Prostate gland (tissue), 2 donors: ENCODE measurements around the gene LCN1. TPM values are rescaled to one million over a fixed set of nuclear protein-coding genes. Genes with fewer than 3 reads are reported as not detected.

Experiments used
- DNase-seq: peaks from one replicate; pipeline ENCODE4 v3.0.0-alpha.2; 2019; ENCODE audit warnings: low spot score
- H3K27ac ChIP-seq, 2 donors: fragments of 200-600 bp; sonication (generic); 2 replicates each; pipeline ENCODE4 v1.5.1; 2017 to 2019
- H3K27me3 ChIP-seq: fragments of 200-600 bp; sonication (generic); replicated peaks from 2 replicates; pipeline ENCODE4 v1.5.1; 2019; ENCODE audit not compliant: insufficient read depth
- H3K36me3 ChIP-seq, 2 donors: fragments of 200-600 bp; sonication (generic); 1 replicate in 1 of 2; 2 replicates in 1 of 2; pipeline versions ENCODE4 v1.5.1 to v1.8.1; 2017 to 2019
- H3K4me1 ChIP-seq: fragments of 200-600 bp; sonication (generic); replicated peaks from 2 replicates; pipeline ENCODE4 v1.5.1; 2019
- H3K4me3 ChIP-seq, 2 donors: fragments of 200-600 bp; sonication (generic); 2 replicates each; pipeline ENCODE4 v1.5.1; 2017 to 2019
- H3K9me3 ChIP-seq: fragments of 200-600 bp; sonication (generic); 2 replicates; pipeline ENCODE4 v1.5.1; 2017
- POLR2A ChIP-seq: fragments of 450-650 bp; IDR thresholded peaks from one replicate; pipeline ENCODE4 v1.6.1; 2016; ENCODE audit warnings: antibody characterized with exemption, mild to moderate bottlenecking
- POLR2AphosphoS5 ChIP-seq: sonication (generic); formaldehyde crosslinking; IDR thresholded peaks from one replicate; pipeline ENCODE4 v1.6.1; 2017; ENCODE audit warnings: antibody characterized with exemption
- WGBS: methylation state at CpG from one replicate; pipeline ENCODE4 v1.1.5; 2018; 5-methylcytosine and 5-hydroxymethylcytosine counted together
- intact Hi-C: fragments of 100-400 bp; cut with DNase I; formaldehyde crosslinking; loops from one replicate; pipeline ENCODE4 v1.14.2; 2022
- total RNA-seq, 2 donors: library from RNA; depleted of rRNA; stranded (reverse); fragments of >200 nt; gene quantifications; one replicate each; pipeline ENCODE4 v1.1.0, GENCODE V29; 2016
- TF ChIP-seq, protein P1 (sequence below), 4 experiments: fragments of 200-600 bp in 2 of 4; fragments of 450-650 bp in 2 of 4; sonication (generic) in 2 of 4; IDR thresholded peaks; 1 replicate in 3 of 4; 2 replicates in 1 of 4; pipeline ENCODE4 v1.5.1; 2016 to 2019; ENCODE audit warnings: antibody characterized with exemption in 4 of 4, mild to moderate bottlenecking in 2 of 4, moderate library complexity in 2 of 4

Gene LCN1
- total RNA-seq, 2 donors from 2014 or later: not detected

DNA sequence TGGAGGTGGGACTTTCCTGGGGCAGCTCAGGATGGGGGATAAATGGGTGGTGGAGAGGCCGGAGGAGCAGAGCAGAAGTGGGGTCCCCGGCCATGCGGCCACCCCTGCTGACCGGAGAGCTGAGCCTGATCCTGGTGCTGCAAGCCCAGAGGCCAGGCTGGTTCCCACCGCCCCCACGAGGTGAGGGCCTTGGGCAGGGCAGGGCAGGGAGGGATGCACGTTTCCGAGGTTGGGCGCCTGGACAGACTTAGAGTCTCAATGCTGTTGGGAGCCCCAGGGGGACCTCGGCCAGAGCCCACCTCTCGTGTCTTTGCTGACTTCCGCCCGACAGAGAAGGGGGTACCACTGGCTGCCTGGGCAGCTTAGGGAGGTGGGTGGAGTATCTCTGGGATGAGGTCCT, 30.2 kb downstream of the LCN1 start:
- no peak overlapping the region for H3K4me3 ChIP-seq
- 89% methylated on average over 13 of the region's 13 CpGs for WGBS
- H3K27ac ChIP-seq: no peak overlapping the region
- no peaks in the 10 kb centered on the region for H3K27me3 ChIP-seq
- H3K4me1 ChIP-seq: no peaks in the 10 kb centered on the region
- H3K36me3 ChIP-seq: no peaks in the 10 kb centered on the region
- no peaks in the 10 kb centered on the region for H3K9me3 ChIP-seq
- TF ChIP-seq, protein P1, sequence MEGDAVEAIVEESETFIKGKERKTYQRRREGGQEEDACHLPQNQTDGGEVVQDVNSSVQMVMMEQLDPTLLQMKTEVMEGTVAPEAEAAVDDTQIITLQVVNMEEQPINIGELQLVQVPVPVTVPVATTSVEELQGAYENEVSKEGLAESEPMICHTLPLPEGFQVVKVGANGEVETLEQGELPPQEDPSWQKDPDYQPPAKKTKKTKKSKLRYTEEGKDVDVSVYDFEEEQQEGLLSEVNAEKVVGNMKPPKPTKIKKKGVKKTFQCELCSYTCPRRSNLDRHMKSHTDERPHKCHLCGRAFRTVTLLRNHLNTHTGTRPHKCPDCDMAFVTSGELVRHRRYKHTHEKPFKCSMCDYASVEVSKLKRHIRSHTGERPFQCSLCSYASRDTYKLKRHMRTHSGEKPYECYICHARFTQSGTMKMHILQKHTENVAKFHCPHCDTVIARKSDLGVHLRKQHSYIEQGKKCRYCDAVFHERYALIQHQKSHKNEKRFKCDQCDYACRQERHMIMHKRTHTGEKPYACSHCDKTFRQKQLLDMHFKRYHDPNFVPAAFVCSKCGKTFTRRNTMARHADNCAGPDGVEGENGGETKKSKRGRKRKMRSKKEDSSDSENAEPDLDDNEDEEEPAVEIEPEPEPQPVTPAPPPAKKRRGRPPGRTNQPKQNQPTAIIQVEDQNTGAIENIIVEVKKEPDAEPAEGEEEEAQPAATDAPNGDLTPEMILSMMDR (IDR thresholded peaks at IDR 0.05): no peak
- TF ChIP-seq POLR2A (no peak), POLR2AphosphoS5 (no peak)
- no peak for DNase-seq
- intact Hi-C loops: no loop called here

DNA sequence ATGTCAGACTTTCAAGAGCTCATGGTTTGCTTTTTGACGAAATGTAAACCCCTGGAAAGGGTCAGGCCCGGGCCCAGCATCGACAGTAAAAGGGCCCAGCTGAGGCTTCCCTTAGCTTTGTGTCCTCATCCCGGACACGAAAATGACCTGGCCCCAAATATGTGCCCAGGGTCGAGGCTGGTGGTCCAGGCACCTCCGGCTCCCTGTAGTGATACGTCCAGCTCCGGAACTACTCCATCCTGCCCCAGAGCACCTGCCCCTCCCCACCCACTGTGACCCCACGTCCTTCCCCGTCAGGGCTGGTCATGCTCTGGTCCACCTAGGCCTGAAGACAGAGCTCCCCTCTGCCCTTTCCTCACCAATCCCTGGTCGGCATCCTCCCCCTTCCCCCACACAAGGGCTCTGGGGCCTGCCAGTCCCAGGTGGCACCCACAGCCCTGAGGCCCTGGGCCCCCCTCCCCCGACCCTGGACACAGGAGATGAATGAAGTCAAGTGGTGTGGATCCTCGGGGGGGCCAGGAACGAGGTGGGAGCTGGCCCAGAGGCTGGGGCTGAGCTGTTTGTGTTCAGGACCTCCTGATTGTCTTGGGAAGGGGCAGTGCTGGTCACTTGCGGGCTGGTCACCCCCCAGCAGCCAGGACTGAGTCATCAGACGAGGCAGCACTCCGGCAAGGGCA, 30.9 kb downstream of the LCN1 start:
- Histone ChIP-seq H3K27me3 (no peaks in the 10 kb centered on the region), H3K4me3 (no peak overlapping the region), H3K27ac (no peak overlapping the region), H3K36me3 (no peaks in the 10 kb centered on the region), H3K4me1 (no peaks in the 10 kb centered on the region), H3K9me3 (no peaks in the 10 kb centered on the region)
- intact Hi-C loops: no loop called here
- WGBS: 79% methylated on average over 16 of the region's 18 CpGs
- TF ChIP-seq POLR2AphosphoS5 (no peak), POLR2A (no peak)
- TF ChIP-seq, protein P1 (IDR thresholded peaks at IDR 0.05): no peak
- no peak for DNase-seq

DNA sequence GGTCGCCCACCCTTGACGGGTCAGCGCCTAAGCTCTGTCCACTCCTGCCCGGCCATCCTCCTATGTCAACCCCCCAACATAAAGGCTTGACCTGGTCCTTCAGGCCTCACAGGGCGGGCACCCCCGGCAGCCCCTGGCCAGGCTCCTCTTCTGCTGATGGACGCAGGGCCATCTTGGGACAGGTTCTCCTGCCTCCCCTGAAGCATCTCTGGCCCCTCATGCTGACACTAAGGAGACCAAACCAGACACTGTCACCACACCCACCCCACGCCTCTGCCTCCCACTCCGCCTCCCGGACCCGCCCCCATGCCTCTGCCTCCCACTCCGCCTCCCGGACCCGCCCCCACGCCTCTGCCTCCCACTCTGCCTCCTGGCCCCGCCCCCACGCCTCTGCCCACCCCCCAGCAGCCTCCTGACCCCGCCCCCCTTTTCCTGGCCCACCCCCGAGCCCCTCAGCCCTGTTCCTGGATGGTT, 31.5 kb downstream of the LCN1 start:
- intact Hi-C loops: no loop called here

DNA sequence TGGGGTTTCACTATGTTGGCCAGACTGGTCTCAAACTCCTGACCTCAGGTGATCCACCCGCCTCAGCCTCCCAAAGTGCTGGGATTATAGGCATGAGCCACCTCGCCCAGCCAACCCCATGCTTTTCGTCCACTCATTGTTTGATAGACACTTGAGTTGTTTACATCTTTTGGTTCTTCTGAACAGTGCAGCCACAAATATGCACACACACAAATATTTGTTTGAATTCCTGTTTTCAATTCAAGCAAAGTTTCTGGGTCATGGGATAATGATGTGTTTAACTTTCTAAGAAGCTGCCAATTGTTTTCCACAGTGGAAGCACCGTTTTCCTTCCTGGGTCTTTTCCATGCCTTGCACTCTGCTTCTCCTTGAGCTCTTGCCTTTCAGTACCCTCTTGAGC, 33.5 kb downstream of the LCN1 start:
- DNase-seq: no peak

More for the DNA sequence above, 31.5 kb downstream of the LCN1 start:
- Histone ChIP-seq H3K27me3 (no peaks in the 10 kb centered on the region), H3K4me1 (no peaks in the 10 kb centered on the region), H3K4me3 (no peak overlapping the region), H3K9me3 (no peaks in the 10 kb centered on the region), H3K27ac (no peak overlapping the region), H3K36me3 (no peaks in the 10 kb centered on the region)
- WGBS: 78% methylated on average over 18 of the region's 19 CpGs
- no peak for DNase-seq
- TF ChIP-seq POLR2AphosphoS5: no peak
- TF ChIP-seq, protein P1 (IDR thresholded peaks at IDR 0.05): no peak
- no peak for TF ChIP-seq POLR2A

More for the DNA sequence above, 33.5 kb downstream of the LCN1 start:
- TF ChIP-seq POLR2AphosphoS5 (no peak), POLR2A (no peak)
- TF ChIP-seq, protein P1 (IDR thresholded peaks at IDR 0.05): no peak
- Histone ChIP-seq H3K4me3 (no peak overlapping the region), H3K27me3 (no peaks in the 10 kb centered on the region), H3K36me3 (no peaks in the 10 kb centered on the region), H3K4me1 (no peaks in the 10 kb centered on the region), H3K9me3 (no peaks in the 10 kb centered on the region), H3K27ac (no peak overlapping the region)
- intact Hi-C loops: no loop called here
- 62% methylated on average over 4 of the region's 4 CpGs for WGBS
